GM20000 (cell line): ENCODE data around the gene GZF1.

Experiments used
- DNase-seq: peaks from one replicate; pipeline ENCODE4 v3.0.0; 2012; ENCODE audit warnings: low spot score
- CTCF ChIP-seq: IDR thresholded peaks from 2 replicates; pipeline ENCODE4 v1.5.1; 2012; ENCODE audit warnings: mild to moderate bottlenecking, control low read depth; ENCODE audit errors: extremely low read depth, missing control alignments

The GZF1 gene

GRCh38 chr20:23399568-23400241 is 37.7 kb downstream of the GZF1 start:
- no peak for TF ChIP-seq CTCF
- peak; percentile 22 for DNase-seq

- DNase-seq, result no peak
- TF ChIP-seq CTCF, result no peak
Measured at GRCh38 chr20:23401051-23401450, 39.1 kb downstream of the GZF1 start.

GRCh38 chr20:23403751-23404150 is 41.8 kb downstream of the GZF1 start:
- no peak for TF ChIP-seq CTCF
- no peak for DNase-seq

GRCh38 chr20:23404196-23404595 is 42.2 kb downstream of the GZF1 start:
- TF ChIP-seq CTCF, result no peak
- no peak for DNase-seq

GRCh38 chr20:23406880-23407279 is 44.9 kb downstream of the GZF1 start:
- TF ChIP-seq CTCF, result no peak

GRCh38 chr20:23407781-23408464 is 45.9 kb downstream of the GZF1 start:
- TF ChIP-seq CTCF, result no peak
- DNase-seq, result peak; percentile 48

More at GRCh38 chr20:23406880-23407279, 44.9 kb downstream of the GZF1 start:
- DNase-seq, result no peak

GRCh38 chr20:23408957-23409356 is 47.0 kb downstream of the GZF1 start:
- no peak for DNase-seq
- TF ChIP-seq CTCF, result no peak
